GM18511 (cell line): Measurements from ENCODE around the gene PRDM5.

Source experiments
- ATAC-seq: cut with Tn5 transposase; IDR thresholded peaks from one replicate; pipeline ENCODE4 v1.9.1; 2021; ENCODE audit warnings: mild to moderate bottlenecking, moderate library complexity; ENCODE audit not compliant: unreplicated experiment

PRDM5 gene

DNA sequence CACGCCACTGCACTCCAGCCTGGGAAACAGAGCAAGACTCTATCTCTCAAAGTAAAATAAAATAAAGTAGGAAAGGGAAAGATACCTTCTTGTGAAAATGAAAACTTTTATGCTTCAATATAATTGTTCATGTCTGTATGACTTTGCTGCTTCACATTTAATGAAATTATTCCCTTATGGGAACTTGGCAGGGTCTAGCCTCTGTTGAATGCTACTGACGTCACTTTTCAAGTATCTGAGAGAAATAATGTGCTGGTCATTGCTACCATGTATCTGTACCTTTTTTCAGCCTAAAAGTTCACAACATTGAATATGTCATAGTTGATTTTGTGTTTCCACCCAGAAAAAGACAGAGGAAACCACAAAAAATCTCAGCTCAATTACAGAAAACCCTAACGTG, 65.2 kb downstream of the PRDM5 start:
- ATAC-seq: no peak

DNA sequence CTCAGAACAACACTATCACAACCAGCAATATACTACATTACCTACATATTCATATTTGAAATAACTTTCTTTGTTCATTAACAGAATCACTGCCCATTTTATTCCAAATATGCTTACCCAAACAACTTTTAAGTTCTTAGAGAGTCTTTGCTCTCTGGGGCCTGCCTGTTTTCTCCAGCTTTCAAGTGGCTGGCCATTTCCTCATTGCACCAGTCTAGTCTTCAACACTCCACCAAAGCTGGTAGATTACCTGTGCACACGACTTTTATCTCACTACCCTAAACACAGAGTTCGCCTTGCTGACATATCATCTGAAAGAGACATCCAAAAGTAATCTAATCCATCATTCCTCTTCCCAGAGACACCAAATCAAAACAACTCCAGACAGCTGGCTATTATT, 66.2 kb downstream of the PRDM5 start:
- no peak for ATAC-seq

DNA sequence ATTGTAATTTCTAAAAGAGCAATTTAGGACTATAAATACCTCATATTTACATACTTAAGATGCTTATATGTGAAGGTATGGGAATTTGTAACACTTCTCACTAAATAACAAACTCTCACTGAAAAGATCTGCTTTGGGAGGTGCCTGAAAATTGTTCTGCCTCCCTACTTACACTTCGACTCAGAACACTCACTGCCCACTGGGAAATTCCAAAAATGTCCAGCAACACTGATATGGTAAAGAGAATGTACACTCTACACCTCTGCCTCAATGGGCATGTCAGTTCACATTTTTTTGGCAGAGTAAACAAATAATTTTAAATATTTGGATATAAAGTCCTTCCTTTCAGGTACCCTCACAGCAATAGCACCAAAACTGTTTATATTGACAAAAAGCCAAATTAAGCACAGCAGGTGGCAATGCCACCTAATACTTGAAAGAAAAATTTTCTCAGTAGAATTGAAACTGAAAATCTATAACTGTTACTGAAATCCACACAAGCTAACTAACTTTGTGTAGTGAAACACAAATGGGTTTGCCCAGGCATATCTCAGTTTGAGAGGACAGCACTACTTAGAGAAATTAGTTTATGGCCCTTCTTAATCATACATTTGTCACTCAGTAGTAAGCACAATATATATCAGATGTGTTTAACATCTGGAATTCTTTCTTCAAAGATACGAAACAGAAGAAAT, 67.1 kb downstream of the PRDM5 start:
- peak; percentile 95 for ATAC-seq

DNA sequence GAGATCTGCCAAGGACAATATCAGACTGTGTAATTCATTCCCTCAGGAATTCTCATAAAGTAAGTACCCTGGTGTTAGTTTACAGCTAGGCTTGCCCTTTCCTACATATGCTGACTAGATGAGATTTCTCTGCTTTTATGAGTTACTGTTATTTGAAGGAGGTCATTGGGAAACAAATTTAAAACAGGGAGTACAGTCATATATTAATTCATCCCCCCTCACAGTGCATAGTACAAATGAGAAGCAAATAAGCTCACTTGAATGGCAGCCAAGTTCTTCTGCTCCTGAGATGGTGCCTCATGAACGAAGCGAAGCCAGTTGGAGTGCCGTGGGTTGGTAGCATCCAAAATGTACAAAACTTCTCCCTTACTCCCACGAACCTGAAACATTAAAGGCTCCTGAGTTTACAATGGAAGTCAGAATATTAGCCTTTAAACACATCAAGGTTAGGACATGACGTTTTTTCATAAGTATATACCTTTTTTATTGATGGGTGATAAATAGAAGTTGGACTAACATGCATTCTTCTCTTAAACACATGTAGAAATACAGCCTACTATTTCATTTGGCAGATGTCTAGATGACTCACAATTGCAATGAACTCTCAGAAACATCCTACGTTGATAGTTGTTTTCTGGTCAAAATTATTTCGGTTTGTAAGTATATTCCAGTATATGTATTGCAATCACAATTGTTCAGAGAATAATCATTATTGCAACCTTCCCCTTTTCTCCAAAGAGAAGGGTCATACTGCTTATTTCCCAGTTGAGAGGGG, 69.2 kb downstream of the PRDM5 start:
- ATAC-seq: no peak

DNA sequence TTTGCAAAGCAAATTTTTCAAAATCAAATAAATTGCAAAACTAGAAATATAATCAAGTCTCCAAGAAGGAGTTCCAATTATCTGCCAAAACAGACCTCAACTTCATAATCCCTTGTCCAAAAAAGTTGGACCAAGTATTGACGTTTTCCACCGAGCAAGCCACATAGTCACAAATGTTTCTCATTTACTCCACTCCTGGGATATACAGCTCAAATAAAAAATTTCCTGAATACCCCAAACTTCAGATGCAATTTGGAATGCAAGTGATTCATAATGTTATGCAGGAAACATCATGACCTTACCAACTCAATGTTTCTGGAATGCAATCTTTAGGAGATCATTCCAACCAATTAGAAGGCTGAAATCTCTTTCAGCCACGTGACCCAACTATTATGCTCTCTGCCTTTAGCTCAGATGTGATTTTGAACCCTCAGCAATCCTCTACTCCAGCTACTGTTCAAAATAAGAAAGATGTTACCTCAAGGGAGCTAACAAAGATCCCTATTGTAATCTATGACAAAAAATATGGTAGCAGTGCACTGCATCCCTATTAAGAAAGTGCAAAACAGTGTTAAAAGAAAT, 72.4 kb downstream of the PRDM5 start:
- no peak for ATAC-seq

DNA sequence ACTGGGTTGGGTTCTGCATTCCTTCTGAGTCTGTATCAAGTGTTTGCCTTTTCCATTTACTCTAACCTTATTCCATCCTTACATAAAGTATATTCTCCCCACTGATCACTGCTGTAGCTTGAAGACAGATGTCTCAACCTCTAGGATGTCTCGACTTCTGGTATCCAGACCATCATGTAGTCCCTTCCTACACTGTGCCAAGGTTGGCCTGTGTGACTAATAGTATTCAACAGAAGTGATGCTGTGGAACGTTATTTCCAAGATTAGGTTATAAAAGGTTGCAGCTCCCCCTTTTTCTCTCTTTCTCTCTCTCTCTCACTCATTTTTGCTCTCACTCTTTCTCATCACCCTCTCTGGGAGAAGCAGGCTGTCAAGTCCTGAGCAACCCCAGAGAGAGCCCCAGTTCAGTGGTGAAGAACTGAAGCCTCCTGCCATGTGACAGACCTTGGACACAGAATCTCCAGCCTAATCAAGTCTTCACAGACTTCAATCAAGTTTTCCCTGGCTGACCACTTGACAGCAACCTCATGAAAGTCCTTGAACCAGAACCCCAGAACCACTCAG, 75.4 kb downstream of the PRDM5 start:
- no peak for ATAC-seq

DNA sequence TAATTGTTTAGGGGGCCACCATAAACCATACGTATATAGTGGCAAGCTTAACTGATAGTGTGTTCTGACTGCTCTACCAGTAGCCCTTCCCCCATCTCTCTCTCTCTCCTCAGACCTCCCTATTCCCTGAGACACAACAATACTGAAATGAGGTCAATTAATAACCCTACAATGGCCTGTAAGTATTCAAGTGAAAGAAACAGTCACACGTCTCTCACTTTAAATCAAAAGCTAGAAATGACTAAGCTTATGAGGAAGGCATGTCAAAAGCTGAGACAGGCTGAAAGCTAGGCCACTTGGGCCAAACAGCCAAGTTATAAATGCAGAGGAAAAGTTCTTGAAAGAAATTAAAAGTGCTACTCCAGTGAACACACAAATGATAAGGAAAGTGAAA, 78.0 kb downstream of the PRDM5 start:
- ATAC-seq: peak; percentile 93

DNA sequence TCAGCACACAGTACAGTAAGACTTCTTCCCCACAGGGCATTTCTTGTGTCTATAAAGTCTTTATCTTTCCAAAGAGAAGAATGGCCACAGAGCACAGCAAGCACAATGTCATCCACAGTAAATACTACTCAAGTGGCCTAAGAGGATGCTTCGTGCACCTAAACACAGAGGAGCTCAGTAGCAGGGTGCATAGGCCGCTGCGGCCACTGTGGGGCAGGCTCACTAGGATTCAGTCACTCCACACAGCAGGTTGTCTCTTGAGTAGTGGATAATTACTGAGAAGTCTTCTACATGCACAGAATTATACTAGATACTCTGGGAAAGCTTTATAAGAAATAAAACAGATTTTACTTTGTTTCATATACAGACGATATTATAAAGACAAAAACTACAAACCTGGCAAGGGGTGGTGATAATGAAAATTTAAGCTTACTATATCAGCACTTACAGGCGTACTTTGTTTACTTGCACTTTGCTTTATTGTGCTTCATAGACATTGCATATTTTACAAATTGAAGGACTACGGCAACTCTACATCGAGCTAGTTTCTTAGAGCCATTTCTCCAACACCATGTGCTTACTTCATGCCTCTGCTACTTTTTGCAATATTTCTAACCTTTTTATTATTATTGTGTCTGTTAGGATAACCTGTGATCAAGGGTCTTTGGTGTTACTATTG, 78.5 kb downstream of the PRDM5 start:
- peak; percentile 21 for ATAC-seq

DNA sequence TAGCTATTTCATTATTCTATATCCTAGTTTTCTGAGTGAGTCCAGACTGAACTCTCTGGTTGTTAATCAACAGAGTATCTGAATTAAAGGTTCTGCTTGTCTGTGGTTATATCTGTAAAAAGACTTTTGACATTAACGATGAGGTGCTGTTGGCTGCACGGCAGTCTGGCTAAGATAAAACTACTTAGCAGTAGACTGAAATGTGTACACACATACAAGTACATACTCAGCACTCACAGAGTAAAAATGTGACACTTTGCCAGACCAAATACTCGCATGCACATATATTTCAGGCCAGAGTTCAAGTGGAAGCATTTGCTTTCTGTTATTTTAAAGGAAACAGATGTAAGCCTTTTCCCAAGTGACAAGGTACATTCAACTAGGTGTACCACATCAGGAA, 80.5 kb downstream of the PRDM5 start:
- ATAC-seq: no peak

DNA sequence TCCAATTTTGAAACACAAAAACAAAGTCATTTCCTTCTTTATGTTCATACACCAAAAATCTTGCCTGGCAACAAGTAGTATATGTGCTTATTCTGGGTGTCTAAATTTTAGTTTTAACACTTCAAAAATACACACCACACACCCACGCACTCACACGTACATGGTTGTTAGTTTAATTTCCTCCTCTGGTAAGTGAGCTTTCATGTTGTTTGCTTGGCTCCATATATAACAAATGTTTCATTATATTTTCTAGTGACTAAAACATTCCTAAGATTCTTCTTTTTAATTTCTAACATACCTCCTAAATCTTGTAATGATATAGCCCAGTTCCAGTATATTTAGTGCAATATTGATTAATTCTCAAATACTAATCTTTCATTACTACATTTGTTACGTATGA, 80.9 kb downstream of the PRDM5 start:
- no peak for ATAC-seq

DNA sequence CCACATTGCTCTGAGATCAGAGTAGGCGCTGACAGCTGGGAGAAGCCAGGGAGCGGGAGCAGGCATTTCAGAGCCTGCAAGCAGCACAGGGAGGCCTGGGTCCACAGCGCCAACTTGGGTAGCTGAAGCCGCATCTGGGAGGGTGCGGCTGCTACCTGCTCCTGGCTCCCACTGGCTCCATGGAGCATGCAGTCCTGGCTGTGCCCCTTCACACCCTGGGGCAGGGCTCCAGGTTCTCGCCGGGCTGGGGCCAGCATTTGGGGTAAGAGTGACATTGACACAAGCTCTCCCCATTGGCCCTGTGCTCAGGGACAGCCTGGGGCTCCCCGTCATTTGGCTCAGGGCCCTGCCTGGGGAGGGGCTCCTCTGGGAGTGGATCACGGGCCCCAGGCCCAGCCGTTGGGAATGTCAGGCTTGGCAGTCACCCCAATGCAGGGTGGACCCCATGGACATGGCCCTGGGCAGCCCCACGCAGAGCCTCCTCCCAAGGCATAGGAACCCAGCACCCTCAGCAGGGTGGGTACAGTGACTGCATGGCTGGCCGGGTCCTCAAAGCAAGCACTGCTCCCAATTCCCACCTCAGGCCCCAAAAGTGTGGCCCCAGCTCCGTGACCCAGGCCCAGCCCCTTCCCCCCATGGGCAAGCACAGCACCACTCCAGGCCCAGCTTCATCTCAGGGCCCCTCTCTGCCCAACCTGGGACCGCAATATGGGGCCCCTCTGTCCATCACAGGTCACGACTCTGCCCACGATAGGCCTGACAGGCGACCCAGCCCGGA, 82.4 kb downstream of the PRDM5 start:
- no peak for ATAC-seq

DNA sequence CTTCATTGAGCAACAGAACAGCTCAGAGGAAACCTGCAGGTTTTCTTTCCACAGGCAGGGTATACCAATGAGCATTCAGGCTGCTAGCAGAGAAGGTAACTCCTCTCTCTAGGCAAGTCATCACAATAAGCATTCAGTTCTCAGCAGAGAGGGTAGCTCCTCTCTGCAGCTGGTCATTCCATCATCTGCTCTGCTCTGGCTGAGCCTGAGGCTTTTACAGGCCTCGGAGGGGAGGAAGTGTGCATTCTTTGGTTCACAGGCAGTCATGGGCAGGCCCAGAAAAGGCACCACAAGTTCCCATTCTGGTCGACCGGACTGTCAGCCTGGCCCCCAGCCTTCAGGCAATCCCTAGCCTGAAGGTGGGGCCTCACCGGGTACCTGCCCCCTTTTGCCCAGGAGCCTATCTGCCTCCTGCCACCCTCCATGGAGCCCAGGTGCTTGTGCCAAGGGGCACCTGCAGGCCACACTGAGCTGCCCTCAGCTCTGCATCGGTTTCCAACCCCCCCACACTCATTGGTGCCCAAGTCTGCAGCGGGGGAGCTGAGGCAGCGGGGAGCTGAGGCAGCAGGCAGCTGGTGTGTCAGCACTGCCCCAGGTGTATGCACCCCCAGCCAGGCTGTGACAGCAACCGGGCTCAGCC, 83.1 kb downstream of the PRDM5 start:
- no peak for ATAC-seq

DNA sequence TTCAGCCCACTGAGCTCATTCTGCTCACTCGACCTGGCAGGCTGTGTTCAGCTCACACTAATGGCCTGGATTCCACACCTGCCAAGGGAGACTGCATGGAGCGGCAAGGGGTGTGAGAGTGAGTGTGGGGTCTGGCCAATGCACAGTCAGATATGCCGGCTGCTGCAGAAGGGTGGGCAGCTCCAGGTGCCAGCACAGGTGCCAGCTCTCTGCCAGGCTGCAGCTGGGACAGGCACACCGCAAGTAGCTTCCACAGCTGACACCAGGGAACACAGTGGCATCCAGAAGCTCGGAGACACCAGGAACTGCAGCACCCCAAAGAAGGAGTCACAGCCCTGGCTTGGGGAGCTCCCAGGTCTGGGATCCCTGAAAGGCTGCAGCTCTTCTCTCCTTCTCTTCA, 83.7 kb downstream of the PRDM5 start:
- ATAC-seq: no peak

DNA sequence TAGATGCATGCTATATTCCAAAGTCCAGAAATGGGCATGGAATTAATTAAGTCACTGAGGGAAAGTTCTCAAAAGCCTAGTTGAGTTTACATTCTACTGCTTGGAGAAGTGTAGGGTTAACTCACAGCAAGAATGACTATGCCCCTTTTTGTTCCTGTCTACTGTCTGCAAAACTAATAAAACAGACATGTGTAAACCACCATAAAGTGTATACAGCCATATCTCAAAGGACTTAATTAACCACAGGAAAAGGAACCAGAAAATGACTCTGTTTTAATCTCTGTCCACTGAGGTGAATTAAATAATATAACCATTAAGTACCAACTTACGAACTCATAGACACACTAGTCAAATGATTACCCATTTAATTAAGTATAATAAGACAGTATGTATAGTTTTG, 84.9 kb downstream of the PRDM5 start:
- ATAC-seq: no peak

DNA sequence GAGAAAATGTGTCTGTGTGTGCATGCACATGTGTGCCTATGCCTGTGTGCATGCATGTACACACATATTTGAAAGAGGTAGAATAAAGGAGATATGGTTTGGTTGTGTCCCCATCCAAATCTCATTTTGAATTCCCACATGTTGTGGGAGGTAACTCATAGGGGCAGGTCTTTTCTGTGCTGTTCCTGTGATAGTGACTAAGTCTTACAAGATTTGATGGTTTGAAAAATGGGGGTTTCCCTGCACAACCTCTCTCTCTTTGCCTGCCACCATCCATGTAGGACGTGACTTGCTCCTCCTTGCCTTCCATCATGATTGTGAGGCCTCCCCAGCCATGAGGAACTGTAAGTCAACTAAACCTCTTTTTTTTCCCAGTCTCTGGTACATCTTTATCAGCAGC, 87.2 kb downstream of the PRDM5 start:
- no peak for ATAC-seq

DNA sequence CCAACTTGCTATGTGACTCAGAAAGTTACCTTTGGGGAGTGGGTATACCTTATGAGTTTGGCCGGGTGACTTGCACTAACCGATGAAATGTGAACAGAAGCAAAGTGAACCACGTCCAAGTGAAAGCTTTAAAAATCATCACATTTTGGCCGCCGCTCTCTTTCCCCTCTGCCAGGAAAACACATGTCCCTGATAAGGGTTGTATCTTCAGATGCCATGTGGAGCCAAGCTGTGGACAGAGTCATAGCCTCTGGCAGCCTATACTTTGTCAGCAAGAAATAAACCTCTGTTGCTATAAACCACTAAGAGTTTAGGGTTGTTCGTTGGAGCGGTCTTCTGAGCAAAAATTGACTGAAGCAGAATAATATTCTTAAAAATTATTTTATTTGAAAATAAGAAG, 92.3 kb downstream of the PRDM5 start:
- ATAC-seq: no peak

DNA sequence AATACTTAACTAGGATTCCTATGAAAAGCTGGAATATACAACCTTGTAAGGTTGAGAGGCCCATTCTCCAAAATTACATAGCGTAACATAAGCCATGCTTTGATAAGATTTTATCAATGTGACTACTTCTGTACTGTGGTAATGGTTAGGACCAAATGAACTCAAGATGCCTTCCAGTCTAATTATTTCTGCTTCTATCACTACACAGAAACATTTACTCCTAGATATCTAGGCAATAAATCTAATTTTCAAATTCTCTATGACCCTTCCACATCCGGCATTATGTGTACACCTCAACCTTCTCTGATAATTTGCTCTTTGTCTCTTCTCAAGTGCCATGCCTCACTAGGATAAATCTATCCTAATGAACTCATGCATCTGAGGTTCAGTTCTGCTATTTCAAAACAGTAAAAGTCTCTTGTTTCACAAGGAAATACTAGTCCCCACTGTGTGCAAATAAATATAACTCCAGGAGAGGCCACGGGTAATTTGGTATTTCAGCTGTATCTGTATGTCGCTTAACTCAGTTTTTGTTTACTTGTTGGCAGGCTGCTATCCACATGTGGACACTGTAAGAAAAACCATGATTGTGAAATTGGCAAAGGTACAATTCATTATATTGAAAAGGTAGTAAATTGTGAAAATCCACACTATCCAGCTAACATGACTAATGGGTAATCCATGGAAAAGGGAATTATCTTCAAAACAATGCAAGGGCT, 93.3 kb downstream of the PRDM5 start:
- ATAC-seq: no peak

DNA sequence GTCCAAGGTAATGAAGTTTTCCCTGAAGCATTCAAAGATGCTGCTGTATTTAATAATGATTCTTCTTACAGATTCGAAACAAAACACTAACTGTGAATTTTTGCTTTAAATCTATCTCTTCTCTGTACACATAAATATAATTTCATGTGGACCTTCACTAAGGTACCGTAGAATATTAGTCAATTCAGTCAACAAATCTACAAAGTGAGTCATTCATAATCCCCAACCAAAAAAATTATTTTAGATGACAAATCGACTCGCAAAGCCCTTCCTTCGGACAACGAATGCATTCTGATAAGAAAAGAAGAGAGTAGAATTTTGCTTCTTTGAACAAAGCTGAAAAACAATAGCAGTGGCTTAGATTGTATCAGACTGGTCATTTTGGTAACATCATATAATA, 95.7 kb downstream of the PRDM5 start:
- ATAC-seq: no peak

DNA sequence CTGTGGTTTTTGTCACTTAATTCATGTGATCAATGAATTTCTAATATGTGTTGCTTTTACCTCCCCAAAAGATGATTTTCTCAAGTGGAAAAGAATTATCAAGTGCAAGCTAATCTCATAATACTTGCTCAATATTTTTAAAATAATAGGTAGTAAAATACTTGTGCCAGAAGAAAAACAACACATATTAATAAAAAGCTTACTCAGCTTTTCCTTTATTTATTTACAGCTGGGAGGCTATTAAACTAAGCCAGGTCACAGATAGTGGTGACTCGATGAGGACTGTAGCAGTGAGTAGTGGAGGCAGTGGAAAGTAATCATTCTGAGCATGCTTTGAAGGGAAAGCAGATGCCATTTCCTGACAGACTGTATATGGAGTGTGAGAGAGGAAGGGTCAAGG, 96.1 kb downstream of the PRDM5 start:
- ATAC-seq: no peak

DNA sequence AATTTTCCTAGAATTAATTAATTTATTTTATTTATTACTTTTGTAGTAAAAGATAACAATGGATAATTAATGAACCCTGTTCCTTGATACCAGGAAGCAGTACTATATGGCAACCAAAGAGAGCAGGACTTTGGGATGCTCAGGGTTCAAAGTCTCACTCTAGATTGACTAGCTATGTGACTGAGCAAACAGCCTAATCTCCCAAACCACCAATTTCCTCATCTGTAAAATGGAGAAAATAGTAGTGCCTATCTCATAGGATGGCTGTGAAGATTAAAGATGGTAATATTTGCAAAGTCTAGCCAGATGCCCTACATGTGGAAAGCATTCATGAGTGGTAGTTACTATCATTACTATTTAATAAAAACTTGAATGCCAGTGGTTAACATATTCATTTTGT, 97.6 kb downstream of the PRDM5 start:
- no peak for ATAC-seq
